DMS53 treated with DMSO at 0.1 percent for 48 hours (cell line): ENCODE data around the gene PARP16.
"Not testable (repeated sequence)": the region's sequence is repeated elsewhere in the genome, so short reads cannot be mapped to it uniquely, and the experiment has no call there.

ENCODE experiments used
- DNase-seq: peaks from one replicate; lab custom pipeline; 2025; ENCODE audit not compliant: unreplicated experiment; lab: John Stamatoyannopoulos, UW

PARP16 gene

GRCh38 chr15:65244638-65245037, 42.0 kb downstream of the PARP16 start:
- DNase-seq = no peak

GRCh38 chr15:65236443-65236842, 50.2 kb downstream of the PARP16 start:
- not testable (repeated sequence) for DNase-seq

GRCh38 chr15:65233696-65234095, 53.0 kb downstream of the PARP16 start:
- DNase-seq = no peak

- no peak for DNase-seq
Measured at GRCh38 chr15:65232520-65232919, 54.2 kb downstream of the PARP16 start.

GRCh38 chr15:65231306-65231705, 55.4 kb downstream of the PARP16 start:
- DNase-seq = no peak

DNA sequence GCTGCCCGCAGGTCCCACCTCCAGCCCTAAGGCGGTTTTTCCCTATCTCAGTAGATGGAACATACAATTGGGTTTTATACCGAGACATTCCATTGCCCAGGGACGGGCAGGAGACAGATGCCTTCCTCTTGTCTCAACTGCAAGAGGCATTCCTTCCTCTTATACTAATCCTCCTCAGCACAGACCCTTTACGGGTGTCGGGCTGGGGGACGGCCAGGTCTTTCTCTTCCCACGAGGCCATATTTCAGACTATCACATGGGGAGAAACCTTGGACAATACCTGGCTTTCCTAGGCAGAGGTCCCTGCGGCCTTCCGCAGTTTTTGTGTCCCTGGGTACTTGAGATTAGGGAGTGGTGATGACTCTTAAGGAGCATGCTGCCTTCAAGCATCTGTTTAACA, 59.8 kb downstream of the PARP16 start:
- DNase-seq = not testable (repeated sequence)

DNA sequence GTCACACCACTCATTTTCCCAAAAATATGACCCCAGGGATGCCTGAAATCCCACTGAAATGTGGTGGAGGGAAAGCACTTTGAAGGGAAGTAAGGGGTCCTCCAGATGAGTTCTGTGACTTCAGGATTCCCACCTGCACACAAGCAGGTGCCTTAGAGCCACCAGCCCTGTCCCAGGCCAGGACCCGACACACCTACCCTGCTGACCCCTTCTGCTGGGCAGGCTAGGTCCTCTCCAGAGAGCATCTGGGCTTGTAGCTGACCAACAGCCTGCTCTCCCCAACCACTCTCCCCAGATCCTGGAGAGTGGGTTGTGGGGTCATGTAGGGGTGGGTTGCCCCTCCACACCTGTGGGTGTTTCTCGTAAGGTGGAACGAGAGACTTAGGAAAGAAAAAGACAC, 60.5 kb downstream of the PARP16 start:
- no peak for DNase-seq

DNA sequence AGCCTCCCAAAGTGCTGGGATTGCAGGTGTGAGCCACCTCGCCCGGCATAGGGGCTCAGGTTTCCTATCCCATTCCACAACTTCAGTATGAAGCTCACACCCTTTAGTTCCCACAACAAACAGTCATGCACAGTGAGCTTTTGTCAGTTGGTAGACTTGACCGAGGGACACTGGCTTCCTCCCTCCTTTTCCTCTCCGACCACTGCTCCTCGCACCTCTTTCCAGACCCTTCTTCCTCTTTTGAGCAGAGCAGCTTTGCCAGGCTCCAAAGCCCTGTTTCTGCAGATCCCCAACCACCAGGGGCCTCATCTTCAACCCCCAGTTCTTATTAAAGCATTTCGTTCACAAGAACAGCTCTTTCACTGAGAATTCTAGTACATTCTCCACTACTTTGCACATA, 62.7 kb downstream of the PARP16 start:
- no peak for DNase-seq

DNA sequence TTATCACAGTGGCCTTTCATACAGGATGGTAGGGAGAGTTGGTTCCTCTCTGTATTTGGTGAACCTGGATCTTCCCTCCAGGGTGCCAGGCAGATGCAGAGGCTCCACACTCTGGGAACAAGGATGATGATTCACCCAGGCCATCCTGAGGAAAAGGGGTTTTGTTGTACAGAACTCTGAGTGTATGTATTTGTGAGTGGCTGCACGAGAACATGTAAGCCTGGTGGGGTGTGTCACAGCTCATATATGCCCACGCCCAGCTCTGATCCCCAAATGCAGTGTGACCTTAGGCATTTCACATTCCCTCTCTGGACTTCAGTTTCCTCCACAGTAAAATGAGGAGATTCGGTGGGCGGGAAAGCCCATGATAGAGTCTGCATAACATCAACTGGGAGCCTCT, 63.8 kb downstream of the PARP16 start:
- DNase-seq = no peak

- no peak for DNase-seq
Measured at GRCh38 chr15:65221697-65222096, 65.0 kb downstream of the PARP16 start.

DNA sequence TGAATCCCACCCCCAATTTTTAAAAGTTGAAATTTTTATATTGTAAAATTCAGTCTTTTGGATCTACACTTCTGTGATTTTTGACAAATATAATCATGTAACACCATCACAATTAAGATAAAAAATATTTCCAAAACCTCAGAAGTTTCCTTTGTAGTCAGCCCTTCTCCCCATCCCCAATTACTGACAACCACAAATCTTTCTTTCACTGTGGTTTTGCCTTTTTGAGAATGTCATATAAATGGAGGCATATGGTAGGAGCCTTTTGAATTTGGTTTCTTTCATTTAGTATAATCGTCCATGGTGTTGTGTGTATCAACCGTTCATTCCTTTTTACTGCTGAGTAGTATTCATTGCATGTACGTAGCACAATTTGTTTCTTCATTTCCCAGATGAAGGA, 67.5 kb downstream of the PARP16 start:
- DNase-seq = no peak

GRCh38 chr15:65217526-65218482, 68.9 kb downstream of the PARP16 start:
- DNase-seq = no peak

DNA sequence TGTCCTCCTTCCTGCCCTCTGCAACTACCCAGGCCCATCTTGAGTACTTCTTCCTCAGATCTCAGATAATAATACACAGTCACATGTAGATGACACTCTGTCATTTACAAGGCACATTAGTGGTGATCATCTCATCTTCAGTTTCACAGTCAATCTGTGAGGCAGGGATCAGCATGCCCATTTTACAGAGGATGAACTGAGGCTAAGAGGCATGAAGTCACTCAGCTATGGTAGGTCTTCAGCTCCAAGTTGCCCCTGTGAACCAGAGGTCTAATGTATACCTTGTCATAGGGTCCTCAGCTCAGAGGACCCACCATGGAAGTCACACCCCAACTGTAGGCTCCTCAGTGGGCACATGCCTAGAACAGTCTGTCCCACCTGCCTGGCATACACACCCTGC, 71.2 kb downstream of the PARP16 start:
- DNase-seq = no peak

DNA sequence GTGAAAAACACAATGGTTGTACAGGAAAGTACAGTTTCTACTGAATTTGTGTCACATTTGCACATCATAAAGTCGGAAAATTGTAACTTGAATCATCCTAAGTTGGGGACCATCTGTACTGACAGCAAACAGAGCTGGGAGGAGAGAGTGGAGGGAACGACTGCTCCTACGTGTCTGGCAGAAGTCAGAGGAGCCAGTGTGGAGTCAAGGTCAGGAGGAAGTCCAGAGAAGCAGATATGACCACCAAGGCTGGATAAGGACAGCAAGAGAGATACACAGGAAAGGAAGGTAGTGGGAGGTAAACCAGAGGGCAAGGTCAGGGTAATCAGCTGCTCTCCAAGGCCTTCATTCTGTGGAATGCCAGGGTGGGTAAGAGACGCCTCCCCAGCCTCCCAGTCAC, 72.7 kb downstream of the PARP16 start:
- no peak for DNase-seq

GRCh38 chr15:65213241-65213640, 73.4 kb downstream of the PARP16 start:
- no peak for DNase-seq

DNA sequence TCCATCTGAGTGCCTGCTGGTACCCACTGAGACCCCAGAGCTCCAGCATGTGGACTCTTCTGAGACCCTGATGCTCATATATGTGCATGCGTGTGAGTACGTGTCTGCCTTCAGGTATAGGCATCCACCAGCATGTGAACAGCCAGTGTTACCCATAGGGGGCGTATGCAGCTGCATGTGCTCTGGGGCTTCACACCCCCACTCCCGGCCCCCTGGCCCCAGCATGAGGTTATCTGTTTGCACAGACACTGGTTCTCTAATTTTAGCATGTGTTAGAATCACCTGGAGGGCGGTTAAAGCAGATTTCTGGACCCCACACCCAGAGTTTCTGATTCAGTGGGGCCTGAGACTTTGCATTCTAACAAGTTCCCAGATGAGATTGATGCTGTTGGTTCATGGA, 74.6 kb downstream of the PARP16 start:
- DNase-seq = no peak

GRCh38 chr15:65211482-65211982, 75.2 kb downstream of the PARP16 start:
- no peak for DNase-seq

- DNase-seq = no peak
Measured at GRCh38 chr15:65210770-65211481, 75.8 kb downstream of the PARP16 start, which contains the start of gene CILP. CILP (minus strand) TSS chr15:65211473; CDS start chr15:65209755, 1,718 bp downstream.

DNA sequence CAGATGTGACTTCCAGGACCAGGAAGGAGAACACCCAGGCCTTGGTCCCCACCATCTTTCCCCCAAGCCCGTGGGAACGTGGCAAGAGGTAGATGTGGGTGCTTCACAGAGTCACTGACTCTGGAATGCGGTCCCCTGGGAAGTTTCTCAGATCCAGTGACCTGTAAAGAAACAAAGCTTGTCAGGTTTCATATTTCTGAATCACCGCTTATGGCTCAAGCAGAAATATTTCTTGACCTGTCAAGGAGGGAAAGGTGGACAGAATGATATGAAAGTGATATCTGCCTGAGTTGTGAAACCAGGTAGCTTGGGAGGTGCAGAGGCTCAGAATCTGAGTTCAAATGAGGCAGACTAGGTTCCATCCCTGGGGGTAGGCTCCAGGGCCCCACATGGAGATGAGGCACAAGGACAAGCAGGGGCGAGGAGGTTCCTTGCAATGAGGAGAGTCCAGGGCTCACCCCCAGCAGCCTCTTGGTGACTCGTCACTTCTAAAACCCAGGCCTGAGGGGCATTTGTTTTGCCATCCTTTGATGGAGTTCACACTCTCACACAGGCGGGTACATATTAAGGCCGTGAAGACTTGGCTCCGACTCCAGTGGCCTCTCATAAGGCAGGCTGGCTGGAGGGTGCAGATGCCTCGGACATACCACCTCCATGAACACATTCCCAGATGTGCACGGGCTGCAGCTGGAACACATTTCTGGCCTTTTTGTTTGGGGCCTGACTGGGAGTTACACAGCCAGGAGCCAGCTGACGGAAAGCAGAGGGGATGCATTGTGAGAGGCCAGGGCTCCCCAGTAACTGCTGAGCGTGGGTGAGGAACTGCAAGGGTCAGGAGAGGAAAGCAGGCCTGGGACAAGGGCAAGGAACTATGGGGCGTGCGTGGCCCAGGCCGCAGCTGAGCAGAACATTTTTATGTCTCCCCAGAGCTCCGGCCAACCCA, 76.7 kb downstream of the PARP16 start:
- DNase-seq = no peak

GRCh38 chr15:65208647-65209046, 78.0 kb downstream of the PARP16 start:
- no peak for DNase-seq
